ENCODE measurements around the gene FAM120A. TPM values are rescaled to one million over a fixed set of nuclear protein-coding genes. Genes with fewer than 3 reads are reported as not detected.

Gene FAM120A
- total RNA-seq, 4 donors from 2014 or later: 68.7 to 105 (median 90.2) TPM

DNA sequence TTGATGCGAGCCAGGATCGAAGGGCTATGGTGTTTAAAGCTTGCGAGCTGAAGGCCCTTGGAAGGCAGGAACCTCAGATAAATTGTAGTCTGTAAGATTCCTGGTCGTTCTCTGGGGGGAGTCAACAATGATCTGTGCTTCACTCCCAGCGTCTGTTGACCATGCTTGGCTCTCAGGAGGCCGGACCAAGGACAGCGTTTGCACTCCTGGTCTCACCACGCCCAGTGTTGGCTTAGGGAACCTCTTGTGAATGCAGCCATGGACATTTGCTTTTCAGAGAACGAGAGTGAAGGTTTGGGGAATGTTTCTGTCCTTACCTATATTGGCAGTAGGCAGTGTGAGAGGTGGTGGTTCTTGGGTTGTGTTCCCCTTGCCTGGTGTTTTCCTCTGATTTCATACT, 62.1 kb downstream of the FAM120A start:
- TF ChIP-seq, protein P1, sequence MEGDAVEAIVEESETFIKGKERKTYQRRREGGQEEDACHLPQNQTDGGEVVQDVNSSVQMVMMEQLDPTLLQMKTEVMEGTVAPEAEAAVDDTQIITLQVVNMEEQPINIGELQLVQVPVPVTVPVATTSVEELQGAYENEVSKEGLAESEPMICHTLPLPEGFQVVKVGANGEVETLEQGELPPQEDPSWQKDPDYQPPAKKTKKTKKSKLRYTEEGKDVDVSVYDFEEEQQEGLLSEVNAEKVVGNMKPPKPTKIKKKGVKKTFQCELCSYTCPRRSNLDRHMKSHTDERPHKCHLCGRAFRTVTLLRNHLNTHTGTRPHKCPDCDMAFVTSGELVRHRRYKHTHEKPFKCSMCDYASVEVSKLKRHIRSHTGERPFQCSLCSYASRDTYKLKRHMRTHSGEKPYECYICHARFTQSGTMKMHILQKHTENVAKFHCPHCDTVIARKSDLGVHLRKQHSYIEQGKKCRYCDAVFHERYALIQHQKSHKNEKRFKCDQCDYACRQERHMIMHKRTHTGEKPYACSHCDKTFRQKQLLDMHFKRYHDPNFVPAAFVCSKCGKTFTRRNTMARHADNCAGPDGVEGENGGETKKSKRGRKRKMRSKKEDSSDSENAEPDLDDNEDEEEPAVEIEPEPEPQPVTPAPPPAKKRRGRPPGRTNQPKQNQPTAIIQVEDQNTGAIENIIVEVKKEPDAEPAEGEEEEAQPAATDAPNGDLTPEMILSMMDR (IDR thresholded peaks at IDR 0.05; ENCODE audit: low read depth): no peak

DNA sequence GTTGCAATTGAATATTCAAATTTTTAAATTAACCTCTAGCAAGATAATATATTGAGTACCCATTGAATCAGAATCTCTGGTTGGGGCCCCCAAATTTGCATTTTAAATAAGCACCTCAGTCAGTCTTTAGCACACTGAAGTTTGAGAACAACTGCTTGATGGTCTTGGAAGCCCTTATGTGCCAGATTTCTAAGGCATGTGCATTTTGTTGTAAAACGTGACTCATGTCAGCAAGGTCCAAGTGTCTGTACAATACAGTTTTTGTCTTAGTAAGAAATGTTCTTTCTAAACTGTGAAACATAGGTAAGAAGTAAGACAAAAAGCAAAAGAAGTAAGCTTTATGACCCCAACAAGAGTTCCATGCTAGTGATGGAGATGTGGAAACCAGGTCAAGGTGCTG, 65.8 kb downstream of the FAM120A start:
- TF ChIP-seq, protein P1 (IDR thresholded peaks at IDR 0.05; ENCODE audit: low read depth): no peak

DNA sequence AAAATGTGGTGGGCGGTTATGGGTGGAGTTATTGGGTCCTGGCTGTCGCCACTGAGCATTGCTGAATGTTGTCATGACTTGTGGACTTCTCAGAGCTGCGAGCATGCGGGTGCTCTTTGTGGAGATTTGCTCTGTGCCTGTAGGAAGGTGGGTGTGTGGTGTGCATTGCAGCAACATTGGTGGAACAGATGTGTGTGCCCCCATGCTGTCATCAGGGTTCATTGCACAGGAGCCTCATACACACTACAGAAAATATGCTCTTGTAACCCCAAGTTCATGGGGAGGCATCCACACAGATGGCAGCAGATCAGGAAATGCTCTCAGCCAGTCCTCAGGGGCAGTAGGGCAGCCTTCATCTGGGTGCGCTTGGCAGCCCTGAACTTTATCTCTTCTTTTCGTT, 69.0 kb downstream of the FAM120A start:
- TF ChIP-seq, protein P1 (IDR thresholded peaks at IDR 0.05; ENCODE audit: low read depth): no peak

DNA sequence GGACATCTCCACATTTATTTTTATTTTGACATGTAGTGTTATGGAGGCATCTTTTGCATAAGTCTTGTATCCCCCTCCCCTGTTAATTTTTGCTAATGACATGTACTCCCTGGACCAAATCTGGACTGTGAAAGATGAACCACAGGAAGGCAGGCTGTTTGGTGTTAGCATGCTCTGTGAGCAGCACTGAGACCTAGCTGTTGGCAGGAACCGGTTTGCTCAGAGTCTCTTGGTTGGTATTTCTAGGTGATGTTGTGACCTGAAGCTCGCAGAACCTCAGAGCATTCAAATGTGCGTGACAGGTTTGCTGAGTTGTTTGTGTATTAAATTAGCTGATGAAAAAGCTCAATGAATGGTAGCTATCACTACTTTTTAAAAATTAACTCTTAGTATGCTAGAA, 71.3 kb downstream of the FAM120A start:
- TF ChIP-seq, protein P1 (IDR thresholded peaks at IDR 0.05; ENCODE audit: low read depth): no peak

DNA sequence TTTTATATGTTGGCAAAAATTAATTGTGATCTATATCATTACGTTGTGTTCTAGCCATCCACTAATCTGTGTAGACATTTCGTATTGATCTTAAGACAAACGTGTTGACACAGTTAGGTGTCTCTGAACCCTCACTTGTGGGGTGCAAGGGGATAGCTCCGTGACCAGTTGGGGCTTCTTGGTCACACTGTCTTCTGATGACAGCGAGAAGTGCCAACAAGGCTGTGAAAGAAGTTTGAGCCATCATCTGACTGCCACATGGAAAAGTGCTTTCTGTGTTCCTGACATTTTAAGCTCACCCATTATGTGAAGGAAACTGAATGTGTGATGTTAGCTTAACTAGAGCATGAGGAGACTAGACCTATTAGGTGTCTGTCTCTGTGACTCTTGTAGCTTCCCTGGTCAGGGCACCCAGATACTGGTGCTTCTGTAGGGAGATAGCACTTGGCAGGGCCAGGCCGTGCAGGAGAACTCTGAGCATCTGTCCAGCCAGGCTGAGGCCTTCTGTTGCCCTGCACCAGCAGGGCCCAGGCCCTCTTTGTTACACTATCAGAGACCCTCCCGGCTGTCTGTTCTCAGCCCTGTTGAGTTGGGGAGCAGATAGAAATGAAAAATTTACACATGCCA, 72.1 kb downstream of the FAM120A start:
- TF ChIP-seq, protein P1 (IDR thresholded peaks at IDR 0.05; ENCODE audit: low read depth): no peak

DNA sequence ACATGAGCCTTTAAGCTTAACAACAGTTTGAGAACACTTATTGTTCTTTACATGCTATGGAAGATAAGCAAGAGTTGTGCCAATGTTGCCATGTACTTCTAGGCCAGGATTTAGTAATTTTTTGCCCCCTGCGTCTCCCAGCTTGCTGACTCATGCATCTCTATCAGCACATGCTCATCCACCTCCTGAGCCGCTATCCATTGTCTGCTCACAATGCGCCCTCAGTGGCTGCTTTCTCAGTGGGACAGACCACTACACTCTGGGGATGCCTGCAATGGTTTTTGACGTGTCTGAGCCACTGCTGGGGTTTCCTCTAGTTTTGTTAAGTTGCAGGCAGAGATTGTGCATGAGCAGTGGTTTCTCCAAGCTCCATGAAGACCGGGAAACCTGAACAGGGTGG, 74.0 kb downstream of the FAM120A start:
- TF ChIP-seq, protein P1 (IDR thresholded peaks at IDR 0.05; ENCODE audit: low read depth): no peak

DNA sequence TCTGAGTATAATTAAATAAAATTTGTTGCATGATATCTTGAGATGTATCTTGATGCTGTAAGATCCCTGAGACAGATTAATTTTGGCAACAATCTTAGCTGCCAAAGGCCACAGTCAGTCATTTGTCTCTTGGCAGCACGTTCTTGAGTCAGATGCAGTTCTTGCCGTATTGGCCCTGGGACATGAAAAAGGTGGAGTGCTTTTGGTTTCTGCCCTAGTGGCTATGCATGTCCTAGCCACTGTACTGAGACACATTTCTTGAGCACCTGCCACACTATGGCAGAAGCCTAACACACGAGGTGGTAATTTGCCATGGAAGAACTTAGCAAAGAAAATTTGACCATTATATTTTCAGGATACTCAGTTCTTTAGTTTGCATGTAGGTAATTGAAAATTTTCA, 79.9 kb downstream of the FAM120A start:
- TF ChIP-seq, protein P1 (IDR thresholded peaks at IDR 0.05; ENCODE audit: low read depth): no peak
